HEK293 (cell line): Measurements from ENCODE around the gene ZYG11B.

Experiments used
- CTCF ChIA-PET: fragments of 350-600 bp; formaldehyde crosslinking; extraction: SDS; loops from one replicate; lab custom pipeline; 2021; ENCODE audit warnings: antibody characterized with exemption; lab: Yijun Ruan, JAX
- POLR2A ChIA-PET: fragments of 300-600 bp; formaldehyde crosslinking; extraction: SDS; loops from one replicate; lab custom pipeline; 2020; ENCODE audit warnings: antibody characterized with exemption, inconsistent platforms; lab: Yijun Ruan, JAX
- H3K27ac ChIP-seq: fragments of 200-500 bp; sonication (Bioruptor generic); 2 replicates; pipeline ENCODE4 v1.5.1; 2014; ENCODE audit warnings: low read depth, low read length, control low read depth, inconsistent platforms; ENCODE audit errors: extremely low read depth
- H3K36me3 ChIP-seq, 2 experiments: fragments of 200-500 bp in 1 of 2; sonication (Bioruptor generic) in 1 of 2; 1 replicate in 1 of 2; 2 replicates in 1 of 2; pipeline ENCODE4 v1.5.1; 2014 to 2017; ENCODE audit warnings: inconsistent platforms in 2 of 2, low read length in 2 of 2; ENCODE audit not compliant: control insufficient read depth in 2 of 2, insufficient read depth in 1 of 2
- H3K4me1 ChIP-seq: fragments of 200-500 bp; sonication (Bioruptor generic); 2 replicates; pipeline ENCODE4 v1.5.1; 2014; ENCODE audit warnings: mild to moderate bottlenecking, low read length, inconsistent platforms; ENCODE audit not compliant: control insufficient read depth, insufficient read depth
- H3K4me3 ChIP-seq: 2 replicates; pipeline ENCODE4 v1.5.1; 2011; ENCODE audit warnings: low read depth, mild to moderate bottlenecking, control low read depth, low read length, moderate library complexity
- H3K9me3 ChIP-seq: fragments of 200-500 bp; sonication (Bioruptor generic); 2 replicates; pipeline ENCODE4 v1.5.1; 2014; ENCODE audit warnings: low read depth, low read length, inconsistent platforms; ENCODE audit not compliant: control insufficient read depth, insufficient read depth
- BCL11A ChIP-seq: fragments of 450-650 bp; formaldehyde crosslinking; IDR thresholded peaks from 2 replicates; pipeline ENCODE4 v1.5.1; 2016; ENCODE audit warnings: low read depth, missing biosample characterization, missing genetic modification characterization
- KLF10 ChIP-seq: fragments of 450-650 bp; IDR thresholded peaks from 2 replicates; pipeline ENCODE4 v1.5.1; 2018; ENCODE audit warnings: missing biosample characterization, mild to moderate bottlenecking, missing genetic modification characterization
- KLF7 ChIP-seq: fragments of 450-650 bp; formaldehyde crosslinking; IDR thresholded peaks from 2 replicates; pipeline ENCODE4 v1.5.1; 2016; ENCODE audit warnings: missing biosample characterization, missing genetic modification characterization, borderline replicate concordance
- MYNN ChIP-seq: fragments of 450-650 bp; formaldehyde crosslinking; IDR thresholded peaks from 2 replicates; pipeline ENCODE4 v1.5.1; 2016; ENCODE audit warnings: missing biosample characterization, missing genetic modification characterization, borderline replicate concordance
- OSR2 ChIP-seq: fragments of 450-650 bp; formaldehyde crosslinking; IDR thresholded peaks from 2 replicates; pipeline ENCODE4 v1.5.1; 2016; ENCODE audit warnings: missing biosample characterization, missing genetic modification characterization
- PRDM1 ChIP-seq: fragments of 450-650 bp; formaldehyde crosslinking; IDR thresholded peaks from 2 replicates; pipeline ENCODE4; 2016; ENCODE audit warnings: missing biosample characterization, missing genetic modification characterization
- PRDM10 ChIP-seq: fragments of 450-650 bp; formaldehyde crosslinking; IDR thresholded peaks from 2 replicates; pipeline ENCODE4 v1.5.1; 2016; ENCODE audit warnings: missing biosample characterization, missing genetic modification characterization
- SP3 ChIP-seq: fragments of 450-650 bp; formaldehyde crosslinking; IDR thresholded peaks from 2 replicates; pipeline ENCODE4 v1.5.1; 2016; ENCODE audit warnings: missing biosample characterization, missing genetic modification characterization
- SP7 ChIP-seq: fragments of 450-650 bp; formaldehyde crosslinking; IDR thresholded peaks from 2 replicates; pipeline ENCODE4 v1.5.1; 2016; ENCODE audit warnings: missing biosample characterization, missing genetic modification characterization
- ZBTB44 ChIP-seq: fragments of 450-650 bp; IDR thresholded peaks from 2 replicates; pipeline ENCODE4 v1.5.1; 2018; ENCODE audit warnings: missing biosample characterization, mild to moderate bottlenecking, missing genetic modification characterization
- ZBTB49 ChIP-seq: fragments of 450-650 bp; formaldehyde crosslinking; IDR thresholded peaks from 2 replicates; pipeline ENCODE4 v1.5.1; 2016; ENCODE audit warnings: missing biosample characterization, missing genetic modification characterization, low read depth
- ZFHX2 ChIP-seq: fragments of 450-650 bp; formaldehyde crosslinking; conservative IDR thresholded peaks from 2 replicates; pipeline ENCODE4 v1.5.1; 2016; ENCODE audit warnings: missing biosample characterization, missing genetic modification characterization
- ZNF398 ChIP-seq: fragments of 450-650 bp; formaldehyde crosslinking; IDR thresholded peaks from 2 replicates; pipeline ENCODE4 v1.5.1; 2017; ENCODE audit warnings: missing biosample characterization, missing genetic modification characterization
- ZNF449 ChIP-seq: fragments of 450-650 bp; formaldehyde crosslinking; IDR thresholded peaks from 2 replicates; pipeline ENCODE4 v1.5.1; 2017; ENCODE audit warnings: missing biosample characterization, mild to moderate bottlenecking, missing genetic modification characterization, moderate library complexity
- ZNF561 ChIP-seq: fragments of 450-650 bp; IDR thresholded peaks from 2 replicates; pipeline ENCODE4 v1.5.1; 2018; ENCODE audit warnings: missing biosample characterization, missing genetic modification characterization, borderline replicate concordance
- ZNF596 ChIP-seq: fragments of 450-650 bp; IDR thresholded peaks from 2 replicates; pipeline ENCODE4 v1.5.0; 2018; ENCODE audit warnings: missing biosample characterization, mild to moderate bottlenecking, missing genetic modification characterization, moderate library complexity
- TF ChIP-seq, protein P1 (sequence below): fragments of 450-650 bp; formaldehyde crosslinking; IDR thresholded peaks from 2 replicates; pipeline ENCODE4 v1.5.1; 2016; ENCODE audit warnings: missing biosample characterization, missing genetic modification characterization, borderline replicate concordance

Gene ZYG11B

GRCh38 chr1:52726265-52727113 lies at the start of gene ZYG11B:
TSS of gene ZYG11B (plus strand) at chr1:52726453. CDS start at chr1:52726654, 201 bp downstream.
- Histone ChIP-seq H3K36me3 (no peaks in the 10 kb centered on the region), H3K4me3 (peak within 1 kb of the TSS; percentile 78), H3K9me3 (no peaks in the 10 kb centered on the region), H3K27ac (peak within 1 kb of the TSS; percentile 78), H3K4me1 (peaks cover 3% of the 10 kb centered on the region; the same call in 1 of the 2 replicates)
- ChIA-PET POLR2A (interaction anchor here (0.5 to 1.3 kb wide), 8 partner anchors 9 to 117 kb away, joined by 3 to 8 read pairs (median 3); partner anchors contain the start of gene COA7), CTCF (interaction anchor here (0.6 to 1.3 kb wide), 5 partner anchors 21 to 497 kb away, joined by 3 to 6 read pairs (median 3); no protein-coding TSS in a partner anchor)
- TF ChIP-seq SP7 (tag by site-specific recombination) (peak; percentile 54; the same call in 1 of the 2 replicates), OSR2 (tag by site-specific recombination) (peak; percentile 42; the same call in 1 of the 2 replicates), SP3 (tag by site-specific recombination) (peak; percentile 52), ZNF449 (0 out of 2 replicates have a peak, but pooled peaks have one; percentile 23), ZBTB44 (tag by site-specific recombination) (peak; percentile 99), ZNF596 (tag by site-specific recombination) (peak; percentile 38; the same call in 1 of the 2 replicates), ZNF561 (tag by site-specific recombination) (peak; percentile 84; the same call in 1 of the 2 replicates), KLF10 (tag by site-specific recombination) (peak; percentile 78), ZNF398 (tag by site-specific recombination) (peak; percentile 39; the same call in 1 of the 2 replicates), ZFHX2 (tag by site-specific recombination) (peak; percentile 85), PRDM1 (tag by site-specific recombination) (peak; percentile 99), BCL11A (tag by site-specific recombination) (peak; percentile 72; the same call in 1 of the 2 replicates), MYNN (tag by site-specific recombination) (0 out of 2 replicates have a peak, but pooled peaks have one; percentile 29), ZBTB49 (tag by site-specific recombination) (no peak), PRDM10 (tag by site-specific recombination) (peak; percentile 78), KLF7 (tag by site-specific recombination) (0 out of 2 replicates have a peak, but pooled peaks have one; percentile 55)
- TF ChIP-seq, protein P1, sequence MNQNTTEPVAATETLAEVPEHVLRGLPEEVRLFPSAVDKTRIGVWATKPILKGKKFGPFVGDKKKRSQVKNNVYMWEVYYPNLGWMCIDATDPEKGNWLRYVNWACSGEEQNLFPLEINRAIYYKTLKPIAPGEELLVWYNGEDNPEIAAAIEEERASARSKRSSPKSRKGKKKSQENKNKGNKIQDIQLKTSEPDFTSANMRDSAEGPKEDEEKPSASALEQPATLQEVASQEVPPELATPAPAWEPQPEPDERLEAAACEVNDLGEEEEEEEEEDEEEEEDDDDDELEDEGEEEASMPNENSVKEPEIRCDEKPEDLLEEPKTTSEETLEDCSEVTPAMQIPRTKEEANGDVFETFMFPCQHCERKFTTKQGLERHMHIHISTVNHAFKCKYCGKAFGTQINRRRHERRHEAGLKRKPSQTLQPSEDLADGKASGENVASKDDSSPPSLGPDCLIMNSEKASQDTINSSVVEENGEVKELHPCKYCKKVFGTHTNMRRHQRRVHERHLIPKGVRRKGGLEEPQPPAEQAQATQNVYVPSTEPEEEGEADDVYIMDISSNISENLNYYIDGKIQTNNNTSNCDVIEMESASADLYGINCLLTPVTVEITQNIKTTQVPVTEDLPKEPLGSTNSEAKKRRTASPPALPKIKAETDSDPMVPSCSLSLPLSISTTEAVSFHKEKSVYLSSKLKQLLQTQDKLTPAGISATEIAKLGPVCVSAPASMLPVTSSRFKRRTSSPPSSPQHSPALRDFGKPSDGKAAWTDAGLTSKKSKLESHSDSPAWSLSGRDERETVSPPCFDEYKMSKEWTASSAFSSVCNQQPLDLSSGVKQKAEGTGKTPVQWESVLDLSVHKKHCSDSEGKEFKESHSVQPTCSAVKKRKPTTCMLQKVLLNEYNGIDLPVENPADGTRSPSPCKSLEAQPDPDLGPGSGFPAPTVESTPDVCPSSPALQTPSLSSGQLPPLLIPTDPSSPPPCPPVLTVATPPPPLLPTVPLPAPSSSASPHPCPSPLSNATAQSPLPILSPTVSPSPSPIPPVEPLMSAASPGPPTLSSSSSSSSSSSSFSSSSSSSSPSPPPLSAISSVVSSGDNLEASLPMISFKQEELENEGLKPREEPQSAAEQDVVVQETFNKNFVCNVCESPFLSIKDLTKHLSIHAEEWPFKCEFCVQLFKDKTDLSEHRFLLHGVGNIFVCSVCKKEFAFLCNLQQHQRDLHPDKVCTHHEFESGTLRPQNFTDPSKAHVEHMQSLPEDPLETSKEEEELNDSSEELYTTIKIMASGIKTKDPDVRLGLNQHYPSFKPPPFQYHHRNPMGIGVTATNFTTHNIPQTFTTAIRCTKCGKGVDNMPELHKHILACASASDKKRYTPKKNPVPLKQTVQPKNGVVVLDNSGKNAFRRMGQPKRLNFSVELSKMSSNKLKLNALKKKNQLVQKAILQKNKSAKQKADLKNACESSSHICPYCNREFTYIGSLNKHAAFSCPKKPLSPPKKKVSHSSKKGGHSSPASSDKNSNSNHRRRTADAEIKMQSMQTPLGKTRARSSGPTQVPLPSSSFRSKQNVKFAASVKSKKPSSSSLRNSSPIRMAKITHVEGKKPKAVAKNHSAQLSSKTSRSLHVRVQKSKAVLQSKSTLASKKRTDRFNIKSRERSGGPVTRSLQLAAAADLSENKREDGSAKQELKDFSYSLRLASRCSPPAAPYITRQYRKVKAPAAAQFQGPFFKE = 0 out of 2 replicates have a peak, but pooled peaks have one; percentile 80
